ENCODE data around the gene ETV1.

GRCh38 chr7:13849163-13849892, 140.1 kb downstream of the ETV1 start:
- TF ChIP-seq CTCF (conservative IDR thresholded peaks at IDR 0.05; ENCODE audit: low read depth, low read length) (no peak), POLR2A (IDR thresholded peaks at IDR 0.05; ENCODE audit: low read depth, low read length) (no peak), BHLHE40 (IDR thresholded peaks at IDR 0.05; ENCODE audit: low read depth, low read length) (no peak), RCOR1 (IDR thresholded peaks at IDR 0.05; ENCODE audit: insufficient replicate concordance, low read length) (no peak), ELK1 (IDR thresholded peaks at IDR 0.05; ENCODE audit: borderline replicate concordance, low read depth, low read length) (no peak), SMC3 (IDR thresholded peaks at IDR 0.05; ENCODE audit: low read depth, low read length) (no peak), MXI1 (IDR thresholded peaks at IDR 0.05; ENCODE audit: borderline replicate concordance, low read depth, low read length) (no peak), CEBPB (IDR thresholded peaks at IDR 0.05; ENCODE audit: low read depth, low read length) (no peak), MAFK (IDR thresholded peaks at IDR 0.05; ENCODE audit: low read depth, low read length) (no peak), RAD21 (IDR thresholded peaks at IDR 0.05; ENCODE audit: low read length) (no peak), NFE2L2 (IDR thresholded peaks at IDR 0.05; ENCODE audit: low read depth, low read length) (no peak)
